Measurements from ENCODE around the gene RAMAC. TPM values are rescaled to one million over a fixed set of nuclear protein-coding genes. Genes with fewer than 3 reads are reported as not detected.

RAMAC gene
- 6.5 and 7.2 TPM in 2 replicates for total RNA-seq (2013; cell fraction: nucleolus; rRNA removed)
- total RNA-seq (2014; rRNA removed) (32.3 and 34.9 TPM in 2 replicates), total RNA-seq (2014; rRNA removed; fragmentation: Illumina TruSeq; extraction: Trizol) (34.7 and 35.3 TPM in 2 replicates), total RNA-seq (2021) (22.4 and 22.9 TPM in 2 replicates), polyA plus RNA-seq (2011; rRNA removed) (48.1 and 65.9 TPM in 2 replicates), polyA plus RNA-seq (2014; fragmentation: Illumina TruSeq; extraction: Trizol) (33.6 and 41.4 TPM in 2 replicates), polyA plus RNA-seq (2014; fragmentation: Nextera tagmentation; extraction: Ambion mirVana) (100 to 1,000 TPM in 1 of 2 experiments, 10 to 100 TPM in 1; 79.3 to 109 TPM), polyA plus RNA-seq (2014; rRNA removed) (32.0 and 34.4 TPM in 2 replicates), polyA plus RNA-seq (2016; fragmentation: Nextera tagmentation; extraction: Ambion mirVana) (10 to 100 TPM; 49.9 to 50.0 TPM), polyA minus RNA-seq (2011; rRNA and poly(A)+ RNA removed) (15.1 and 19.0 TPM in 2 replicates), Bru-seq, nascent RNA (percentile 92 among the genes with signal in this experiment), BruChase-seq, experiment 1, labeled RNA remaining after a 6-hour chase (percentile 95 among the genes with signal in this experiment), BruChase-seq, experiment 2, labeled RNA remaining after a 2-hour chase (percentile 98 among the genes with signal in this experiment)
- 19.3 TPM for polyA plus RNA-seq (2011; ENCODE audit: low read depth)
- polyA plus RNA-seq (2011; cell fraction: cytosol; rRNA removed), result 21.5 and 28.3 TPM in 2 replicates
- 14.2 and 17.0 TPM in 2 replicates for polyA plus RNA-seq (2011; cell fraction: nucleus; rRNA removed)
- 24.4 and 25.5 TPM in 2 replicates for polyA plus RNA-seq (2012)
- polyA minus RNA-seq (2011; cell fraction: cytosol; rRNA and poly(A)+ RNA removed), result 5.7 and 8.8 TPM in 2 replicates
- 3.8 and 4.5 TPM in 2 replicates for polyA minus RNA-seq (2011; cell fraction: nucleus; rRNA and poly(A)+ RNA removed)
- long read RNA-seq, experiment 1, transcript RAMAC-201 (4 exons, 1,568 nt), result major isoform, 50 of 55 reads
- long read RNA-seq, experiment 1, partial matches to known transcripts, result 1 of 55 reads
- long read RNA-seq, experiment 1, other reads (novel, unspliced or antisense), result 4 of 55 reads
- long read RNA-seq, experiment 2, transcript RAMAC-201 (4 exons, 1,568 nt), result major isoform, 352 of 367 reads
- long read RNA-seq, experiment 2, partial matches to known transcripts, result 7 of 367 reads
- long read RNA-seq, experiment 2, other reads (novel, unspliced or antisense), result 8 of 367 reads

DNA sequence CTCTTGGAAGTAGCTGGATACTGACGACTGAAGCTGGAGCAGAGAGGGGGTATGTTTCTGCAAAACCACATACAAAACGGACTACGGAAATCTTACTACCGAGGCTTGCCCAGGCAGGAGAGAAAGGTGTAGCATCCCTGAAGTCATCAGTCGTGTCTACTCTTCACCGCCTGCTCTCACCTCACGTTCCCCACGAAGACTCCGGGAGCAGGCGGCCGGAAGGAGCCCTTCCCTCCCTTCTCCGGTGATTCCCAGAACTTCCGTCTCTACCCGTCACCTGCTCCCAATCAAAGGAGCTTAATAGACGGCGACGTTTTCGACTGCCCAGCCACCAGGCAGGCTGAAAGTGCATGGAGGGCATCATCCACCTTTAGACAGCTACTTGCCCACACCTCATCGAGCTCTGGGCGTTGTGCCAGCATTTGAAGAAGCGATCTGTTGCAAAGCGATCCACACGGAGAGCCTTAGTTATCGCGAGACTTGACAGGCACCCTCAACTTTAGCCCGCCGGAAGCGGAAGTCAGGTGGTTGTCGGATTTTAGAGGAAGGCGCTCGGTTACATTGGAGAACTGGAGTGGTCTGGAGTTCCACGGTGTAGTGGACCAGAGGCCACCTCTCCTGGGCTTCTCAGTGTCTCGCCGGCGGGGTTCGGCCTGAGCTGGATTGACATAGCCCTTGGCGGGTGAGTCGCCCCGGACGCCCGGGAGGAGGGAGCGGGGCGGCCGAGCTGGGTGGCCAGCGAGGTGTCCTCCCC lies at the start of gene RAMAC:
TSS of gene RAMAC (plus strand) at position 523 of the 754 bp plus-strand sequence. CDS start 2,809 bp downstream, outside the sequence.
- Histone ChIP-seq H3K9ac (ENCODE audit: control insufficient read depth, insufficient read depth, low read length) (peak within 1 kb of the TSS; percentile 89), H4K20me1 (ENCODE audit: control insufficient read depth, insufficient read depth) (no peaks in the 10 kb centered on the region), H3K27ac (ENCODE audit: control insufficient read depth, insufficient read depth) (peak within 1 kb of the TSS; percentile 71), H3K27me3 (replicated peaks in 1 of 2; ENCODE audit: control insufficient read depth in 2 of 2, insufficient read depth in 2 of 2, low read length in 1 of 2) (no peaks in the 10 kb centered on the region), H3K79me2 (ENCODE audit: control insufficient read depth, insufficient read depth, low read length) (peaks cover 18% of the 10 kb centered on the region), H3K4me1 (ENCODE audit: control insufficient read depth, insufficient read depth, low read length) (peaks cover 8% of the 10 kb centered on the region), H3K4me2 (ENCODE audit: control insufficient read depth, insufficient read depth) (peak within 1 kb of the TSS; percentile 100), H3K9me3 (replicated peaks; ENCODE audit: control insufficient read depth, insufficient read depth, low read length) (no peaks in the 10 kb centered on the region), H3K36me3 (ENCODE audit: control insufficient read depth in 2 of 2, insufficient read depth in 2 of 2, low read length in 1 of 2) (peaks cover 0 to 2% of the 10 kb centered on the region in 2 experiments; a peak in 1 of 4 replicates), H2AFZ (ENCODE audit: control insufficient read depth, low read depth, low read length) (peak within 1 kb of the TSS; percentile 86), H3K4me3 (peak within 1 kb of the TSS; percentile 84)
- RAD21 ChIA-PET (ENCODE audit: unreplicated experiment), result interaction anchor here (0.9 to 1.4 kb wide), 7 partner anchors 10 to 455 kb away, joined by 3 to 9 read pairs (median 3); no protein-coding TSS in a partner anchor
- CTCF ChIA-PET, result interaction anchor here (1.0 to 3.0 kb wide), 12 partner anchors 9 to 447 kb away, joined by 3 to 12 read pairs (median 5); partner anchors contain the start of gene C15orf40
- in situ Hi-C loops (cut with MboI), result loop anchor here (5.0 kb wide), 1 partner anchor 449 kb away; no protein-coding TSS in a partner anchor
- POLR2A ChIA-PET, result interaction anchor here (0.6 to 1.7 kb wide), 10 partner anchors 10 to 1746 kb away, joined by 3 to 8 read pairs (median 3); partner anchors contain the start of genes RPS17 and WHAMM
- BruUV-seq (replicated peaks), result TSS peak; percentile 88
- peak; percentile 86 for FAIRE-seq
- 1% methylated on average over 45 of the region's 45 CpGs for WGBS (ENCODE audit: insufficient coverage, insufficient replicate concordance, low lambda C conversion rate, missing lambda C conversion rate)
- ATAC-seq, result peak; percentile 97
- SMC1A ChIA-PET (ENCODE audit: uncharacterized antibody, unreplicated experiment), result interaction anchor here (0.8 to 3.7 kb wide), 13 partner anchors 13 to 447 kb away, joined by 3 to 11 read pairs (median 4); partner anchors contain the start of gene C15orf40
- peak; percentile 93 for DNase-seq (ENCODE audit: low read depth, low spot score)
- intact Hi-C loops (cut with micrococcal nuclease; ENCODE audit: unreplicated experiment), result loop anchor here (5.0 kb wide), 2 partner anchors 154 to 174 kb away; no protein-coding TSS in a partner anchor
- 0 out of 2 replicates have a peak, but pooled peaks have one; percentile 15 for TF ChIP-seq MTA2 (IDR thresholded peaks at IDR 0.05; ENCODE audit: low read depth)
- TF ChIP-seq, protein P1, sequence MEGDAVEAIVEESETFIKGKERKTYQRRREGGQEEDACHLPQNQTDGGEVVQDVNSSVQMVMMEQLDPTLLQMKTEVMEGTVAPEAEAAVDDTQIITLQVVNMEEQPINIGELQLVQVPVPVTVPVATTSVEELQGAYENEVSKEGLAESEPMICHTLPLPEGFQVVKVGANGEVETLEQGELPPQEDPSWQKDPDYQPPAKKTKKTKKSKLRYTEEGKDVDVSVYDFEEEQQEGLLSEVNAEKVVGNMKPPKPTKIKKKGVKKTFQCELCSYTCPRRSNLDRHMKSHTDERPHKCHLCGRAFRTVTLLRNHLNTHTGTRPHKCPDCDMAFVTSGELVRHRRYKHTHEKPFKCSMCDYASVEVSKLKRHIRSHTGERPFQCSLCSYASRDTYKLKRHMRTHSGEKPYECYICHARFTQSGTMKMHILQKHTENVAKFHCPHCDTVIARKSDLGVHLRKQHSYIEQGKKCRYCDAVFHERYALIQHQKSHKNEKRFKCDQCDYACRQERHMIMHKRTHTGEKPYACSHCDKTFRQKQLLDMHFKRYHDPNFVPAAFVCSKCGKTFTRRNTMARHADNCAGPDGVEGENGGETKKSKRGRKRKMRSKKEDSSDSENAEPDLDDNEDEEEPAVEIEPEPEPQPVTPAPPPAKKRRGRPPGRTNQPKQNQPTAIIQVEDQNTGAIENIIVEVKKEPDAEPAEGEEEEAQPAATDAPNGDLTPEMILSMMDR (IDR thresholded peaks at IDR 0.05 in 2 of 3, conservative IDR thresholded peaks at IDR 0.05 in 1 of 3; ENCODE audit: control insufficient read depth in 2 of 3, extremely low read depth in 1 of 3, insufficient read depth in 1 of 3, low read depth in 3 of 3, low read length in 3 of 3), result no peak
- 0 out of 2 replicates have a peak, but pooled peaks have one; percentile 49 for TF ChIP-seq PAX8 (IDR thresholded peaks at IDR 0.05)
- 0 out of 2 replicates have a peak, but pooled peaks have one; percentile 51 for TF ChIP-seq CBFB (IDR thresholded peaks at IDR 0.05; ENCODE audit: low read depth)
- no peak for TF ChIP-seq ZBTB4 (CRISPR knock-in tag; IDR thresholded peaks at IDR 0.05)
- TF ChIP-seq, protein P2, sequence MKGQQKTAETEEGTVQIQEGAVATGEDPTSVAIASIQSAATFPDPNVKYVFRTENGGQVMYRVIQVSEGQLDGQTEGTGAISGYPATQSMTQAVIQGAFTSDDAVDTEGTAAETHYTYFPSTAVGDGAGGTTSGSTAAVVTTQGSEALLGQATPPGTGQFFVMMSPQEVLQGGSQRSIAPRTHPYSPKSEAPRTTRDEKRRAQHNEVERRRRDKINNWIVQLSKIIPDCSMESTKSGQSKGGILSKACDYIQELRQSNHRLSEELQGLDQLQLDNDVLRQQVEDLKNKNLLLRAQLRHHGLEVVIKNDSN (IDR thresholded peaks at IDR 0.05; ENCODE audit: borderline replicate concordance, extremely low read length, insufficient read depth, low read depth, low read length), result peak; percentile 53
- TF ChIP-seq CHD1 (IDR thresholded peaks at IDR 0.05; ENCODE audit: low read depth, low read length), result no peak
- peak; percentile 94 for TF ChIP-seq POLR2AphosphoS5 (IDR thresholded peaks at IDR 0.05; ENCODE audit: low read length)
- TF ChIP-seq BRCA1 (IDR thresholded peaks at IDR 0.05; ENCODE audit: low read depth, low read length), result peak; percentile 69
- TF ChIP-seq IKZF1 (conservative IDR thresholded peaks at IDR 0.05), result peak; percentile 84
- peak; percentile 16 for TF ChIP-seq HCFC1 (IDR thresholded peaks at IDR 0.05; ENCODE audit: low read length)
